Measurements from ENCODE around the gene TFB1M.
"Not testable (repeated sequence)": the region's sequence is repeated elsewhere in the genome, so short reads cannot be mapped to it uniquely, and the experiment has no call there.

The TFB1M gene

DNA sequence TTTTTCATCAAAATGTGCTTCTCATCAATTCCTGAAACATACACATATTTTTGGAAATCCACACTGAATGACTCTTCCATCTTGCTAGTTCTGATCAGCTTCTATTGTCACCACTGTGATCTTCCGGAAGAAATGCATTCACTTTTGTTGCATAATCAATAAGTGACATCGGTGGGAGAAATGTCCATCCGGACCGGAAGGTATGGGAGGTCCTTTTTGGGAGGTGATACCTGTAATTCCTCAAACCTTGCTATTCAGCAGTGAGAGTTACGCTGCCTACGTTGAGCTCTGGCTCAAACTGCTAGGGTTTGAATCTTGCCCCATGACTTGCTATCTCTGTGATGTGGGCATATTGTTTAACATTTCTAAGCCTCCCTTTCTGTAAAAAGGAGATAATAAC, 16.6 kb upstream of the TFB1M start:
- H3K27ac ChIP-seq: no peak overlapping the region
- H3K4me3 ChIP-seq: no peak overlapping the region

GRCh38 chr6:155330133-155330734, 15.9 kb upstream of the TFB1M start:
- no peak overlapping the region for H3K4me3 ChIP-seq
- H3K27ac ChIP-seq: no peak overlapping the region

DNA sequence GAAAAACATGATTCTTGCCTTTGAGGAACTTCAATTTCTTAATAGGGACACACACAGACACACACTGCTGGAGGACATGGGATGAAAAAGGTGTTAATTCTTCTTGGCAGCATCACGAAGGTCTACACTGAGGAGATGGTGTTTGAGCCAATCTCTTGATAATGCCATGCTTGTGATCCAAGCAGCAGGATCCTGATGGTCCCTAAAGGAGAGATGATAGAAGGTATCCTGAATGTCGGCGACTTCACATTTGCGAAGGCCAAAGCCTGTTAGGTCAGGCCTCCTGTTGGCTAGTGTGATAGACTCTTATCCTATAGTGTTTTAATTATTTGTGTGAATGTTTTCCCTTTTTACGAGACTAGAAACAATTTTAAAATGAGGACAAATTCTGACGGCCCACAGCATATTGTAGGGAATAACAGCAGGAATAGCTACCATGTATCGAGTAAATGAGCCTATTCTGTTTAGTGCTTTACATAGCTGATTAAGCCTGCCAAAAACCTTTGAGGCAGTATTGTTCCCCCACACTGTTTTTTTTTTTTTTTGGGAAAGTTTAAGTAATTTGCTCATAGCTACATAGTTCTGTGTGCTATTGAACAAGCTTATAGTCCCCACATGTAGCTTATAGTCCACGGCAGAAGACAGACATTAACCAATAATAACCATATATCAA, 15.3 kb upstream of the TFB1M start:
- Histone ChIP-seq H3K27ac (no peak overlapping the region), H3K4me3 (no peak overlapping the region)

DNA sequence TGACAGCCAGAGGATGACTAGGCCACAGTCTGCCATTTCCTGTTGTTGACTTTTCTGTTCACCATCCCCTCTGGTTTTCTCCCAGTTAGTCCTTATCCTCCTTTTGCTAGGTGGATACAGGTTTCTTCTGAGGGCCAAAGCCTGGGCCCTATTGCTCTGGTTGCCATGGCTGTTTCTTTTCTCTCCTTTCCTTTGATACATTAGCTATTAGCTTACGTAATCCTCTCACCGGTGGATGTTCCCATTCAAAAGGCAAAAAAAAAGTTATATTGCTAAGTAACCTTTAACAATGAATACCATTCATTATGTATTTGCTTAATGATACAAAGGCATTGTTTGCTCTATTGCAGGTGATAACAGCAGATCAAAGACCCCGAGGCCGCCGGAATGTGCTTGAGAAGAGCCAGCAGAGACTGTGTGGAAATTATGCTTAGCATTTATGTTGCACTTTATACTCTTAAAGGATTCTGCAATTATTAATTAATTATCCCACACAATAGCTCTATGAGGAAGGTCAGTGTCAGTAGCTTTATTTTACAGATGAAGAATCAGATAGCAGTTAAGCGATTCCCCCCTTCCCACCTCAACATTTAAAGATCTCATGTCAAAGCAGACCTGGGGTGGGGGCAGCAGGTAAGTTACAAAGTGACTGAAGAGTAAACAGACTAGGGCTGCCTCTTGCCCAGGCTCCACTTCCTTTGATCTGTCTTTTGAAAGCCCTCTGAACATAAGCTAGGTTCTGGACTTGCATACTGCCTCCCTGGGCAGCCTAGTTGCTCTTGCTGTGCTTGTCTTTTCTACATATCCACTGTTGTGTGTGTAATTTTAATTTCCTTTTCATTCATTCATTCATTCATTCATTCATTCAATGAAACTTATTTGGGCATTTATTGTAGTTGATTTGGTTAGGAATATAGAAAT, 14.5 kb upstream of the TFB1M start:
- no peak overlapping the region for H3K27ac ChIP-seq
- no peak overlapping the region for H3K4me3 ChIP-seq

GRCh38 chr6:155328074-155328538, 13.8 kb upstream of the TFB1M start:
- no peak overlapping the region for H3K27ac ChIP-seq
- H3K4me3 ChIP-seq: no peak overlapping the region

GRCh38 chr6:155327326-155328073, 13.2 kb upstream of the TFB1M start:
- no peak overlapping the region for H3K27ac ChIP-seq

GRCh38 chr6:155325700-155326516, 11.6 kb upstream of the TFB1M start:
- Histone ChIP-seq H3K27ac (no peak overlapping the region), H3K4me3 (no peak overlapping the region)

More at GRCh38 chr6:155327326-155328073, 13.2 kb upstream of the TFB1M start:
- H3K4me3 ChIP-seq: no peak overlapping the region

DNA sequence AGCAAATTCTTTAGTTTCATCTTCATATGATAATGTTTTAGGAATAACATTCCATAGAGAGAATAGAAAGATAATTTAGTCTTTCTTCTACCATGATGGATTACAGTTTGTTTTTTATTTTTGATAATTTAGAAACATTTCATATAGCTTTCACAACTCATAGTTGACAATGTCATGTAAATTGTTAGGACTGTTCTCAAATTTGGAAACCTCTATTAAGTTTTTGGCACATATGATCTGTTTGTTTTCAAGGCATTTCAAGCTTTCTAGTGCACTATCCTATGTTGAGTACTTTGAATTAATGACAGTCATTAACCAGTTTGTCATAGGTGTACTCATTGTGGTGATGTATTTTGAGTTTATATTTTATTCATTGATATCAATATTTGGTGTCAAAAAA, 10.7 kb upstream of the TFB1M start:
- Histone ChIP-seq H3K27ac (no peak overlapping the region), H3K4me3 (no peak overlapping the region)

- no peak overlapping the region for H3K4me3 ChIP-seq
- H3K27ac ChIP-seq: no peak overlapping the region
These were observed 9.9 kb upstream of the TFB1M start for GRCh38 chr6:155324172-155324571.

DNA sequence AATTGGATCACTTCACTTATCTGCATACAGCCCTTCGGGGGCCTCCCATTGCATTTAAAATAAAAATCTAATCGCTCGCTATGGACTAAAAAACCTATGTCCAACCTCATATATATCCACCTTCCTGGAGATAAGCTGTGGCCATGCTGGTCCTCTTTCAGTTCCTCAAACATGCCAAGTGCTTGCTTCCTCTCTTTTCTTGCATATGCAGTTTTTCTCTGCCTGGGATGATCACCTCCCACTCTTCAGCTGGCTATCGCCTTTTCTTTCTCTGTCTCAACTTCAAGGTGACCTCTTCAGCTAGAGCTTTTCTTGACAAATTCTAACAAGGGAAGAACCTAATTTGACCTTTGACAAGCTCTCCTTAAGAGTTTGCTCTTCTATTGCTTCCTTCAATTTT, 5.6 kb upstream of the TFB1M start:
- H3K4me3 ChIP-seq: no peak overlapping the region

GRCh38 chr6:155317186-155317585, 2.9 kb upstream of the TFB1M start:
- Histone ChIP-seq H3K27ac (no peak overlapping the region), H3K4me3 (no peak overlapping the region)

More for the DNA sequence above, 5.6 kb upstream of the TFB1M start:
- H3K27ac ChIP-seq: no peak overlapping the region

DNA sequence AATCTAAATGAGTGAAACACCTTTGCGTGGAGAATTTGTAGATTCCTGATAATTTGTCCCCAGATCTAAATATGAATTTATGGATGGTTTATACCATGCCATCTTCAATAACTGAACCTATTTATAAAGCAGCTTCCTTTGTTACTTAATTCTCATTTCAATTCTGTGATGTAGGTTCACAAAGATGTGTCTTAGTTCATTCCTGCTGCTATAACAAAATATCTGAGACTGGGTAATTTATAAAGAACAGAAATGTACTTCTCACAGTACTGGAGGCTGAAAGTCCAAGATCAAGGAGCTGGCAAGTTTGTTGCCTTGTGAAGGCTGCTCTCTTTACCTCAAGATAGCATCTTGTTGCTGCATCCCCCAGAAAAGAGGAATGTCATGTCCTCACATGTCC, 2.1 kb upstream of the TFB1M start:
- H3K27ac ChIP-seq: no peak overlapping the region
- H3K4me3 ChIP-seq: no peak overlapping the region

- Histone ChIP-seq H3K27ac (peak overlapping the region in 13 of 21 experiments; percentile 77 to 92 (median 84)), H3K4me3 (peak overlapping the region in 6 of 7 experiments; percentile 72 to 88 (median 80))
These were observed 1.2 kb upstream of the TFB1M start for GRCh38 chr6:155315516-155315871.

DNA sequence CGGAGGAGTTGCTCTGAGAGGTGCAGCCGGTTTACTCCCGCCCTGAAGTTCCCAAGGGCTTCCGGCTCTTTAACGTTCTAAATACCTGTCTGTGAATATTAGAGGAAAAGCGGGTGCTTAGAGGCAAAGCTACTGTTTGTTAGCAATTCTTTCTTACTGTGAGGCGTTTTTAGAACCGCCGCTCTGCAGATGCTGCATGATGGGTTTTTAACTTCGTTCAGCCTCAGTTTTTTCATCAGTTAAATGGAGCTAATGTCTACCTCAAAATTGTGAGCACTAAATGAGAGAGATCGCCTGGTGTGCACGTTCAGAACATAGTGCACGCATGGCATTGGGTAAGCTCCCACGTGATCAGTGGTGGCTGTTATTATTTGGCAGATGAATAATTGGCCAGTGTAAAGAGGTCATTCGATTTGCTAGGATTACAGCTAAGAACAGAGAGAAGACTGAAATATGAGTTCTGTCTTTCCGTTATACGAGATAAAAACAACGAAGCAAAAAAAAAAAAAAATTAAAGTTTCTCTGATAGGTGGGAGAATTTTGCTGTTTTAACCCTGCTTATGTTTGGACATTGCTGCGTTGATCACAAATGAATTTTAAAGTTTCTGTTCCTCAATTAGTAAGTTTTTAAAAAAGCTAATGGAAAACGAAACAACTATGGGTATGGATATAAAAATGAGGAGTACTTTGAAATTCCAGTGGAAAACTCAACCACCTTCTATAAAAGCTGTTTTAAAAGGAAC, 660 bp upstream of the TFB1M start:
- H3K27ac ChIP-seq: peak overlapping the region in 20 of 21 experiments; percentile 71 to 92 (median 85)
- H3K4me3 ChIP-seq: peak overlapping the region; percentile 72 to 89 (median 82)

DNA sequence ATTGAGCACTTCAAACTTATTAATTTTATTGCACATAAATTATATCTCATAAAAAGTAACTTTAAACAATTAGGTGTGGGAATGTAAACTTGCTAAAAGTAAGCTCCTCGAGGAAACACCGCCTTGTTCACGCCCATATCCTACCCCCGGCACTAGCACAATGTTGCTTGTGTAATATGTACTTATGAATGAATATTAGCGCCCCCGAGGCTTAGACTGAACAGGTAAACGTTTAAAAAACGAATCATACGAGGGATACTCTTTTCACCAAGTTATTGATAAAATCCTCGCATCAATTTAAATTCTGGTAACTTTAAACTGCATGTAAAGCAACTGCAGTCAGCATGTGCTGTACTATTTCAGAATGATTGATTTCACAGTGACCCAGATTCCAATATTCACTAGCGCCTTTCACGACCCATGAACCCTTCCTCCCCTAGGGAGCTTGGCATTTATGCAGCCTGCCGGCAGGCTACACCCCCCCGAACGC, 637 bp downstream of the TFB1M start:
- Histone ChIP-seq H3K27ac (peak overlapping the region; percentile 26 to 92 (median 84)), H3K4me3 (peak overlapping the region; percentile 72 to 89 (median 82))

DNA sequence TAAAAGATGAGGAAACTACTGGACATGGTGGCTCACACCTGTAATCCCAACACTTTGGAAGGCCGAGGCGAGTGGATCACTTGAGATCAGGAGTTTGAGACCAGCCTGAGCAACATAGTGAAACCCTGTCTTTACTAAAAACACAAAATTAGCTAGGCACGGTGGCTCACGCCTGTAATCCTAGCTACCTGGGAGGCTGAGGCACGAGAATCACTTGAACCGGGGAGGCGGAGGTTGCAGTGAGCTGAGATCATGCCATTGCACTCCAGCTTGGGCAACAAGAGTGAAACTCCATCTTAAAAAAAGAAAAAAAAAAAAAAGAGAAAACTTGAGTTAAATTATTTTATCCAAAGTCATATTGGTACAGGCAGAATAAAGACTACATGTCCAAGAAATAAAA, 1.3 kb downstream of the TFB1M start:
- peak overlapping the region in 1 of 7 experiments; percentile 82 for H3K4me3 ChIP-seq

GRCh38 chr6:155311583-155311982, 2.7 kb downstream of the TFB1M start:
- Histone ChIP-seq H3K4me3 (no peak overlapping the region), H3K27ac (no peak overlapping the region)

More for the DNA sequence above, 1.3 kb downstream of the TFB1M start:
- H3K27ac ChIP-seq: not testable (repeated sequence)

GRCh38 chr6:155311086-155311485, 3.2 kb downstream of the TFB1M start:
- Histone ChIP-seq H3K4me3 (no peak overlapping the region), H3K27ac (peak overlapping the region in 2 of 21 experiments; percentile 4 to 57)
